ENCODE data around the gene SMARCD3.

SMARCD3 gene

GRCh38 chr7:151248346-151249033 lies at the start of gene SMARCD3:
Gene SMARCD3, minus strand, starts transcription at chr7:151248694. Its CDS starts 132 bp downstream, at chr7:151248562.
- peak; percentile 89 for DNase-seq

- no peak for DNase-seq
These were observed 47.9 kb upstream of the SMARCD3 start for GRCh38 chr7:151296202-151296992.

DNA sequence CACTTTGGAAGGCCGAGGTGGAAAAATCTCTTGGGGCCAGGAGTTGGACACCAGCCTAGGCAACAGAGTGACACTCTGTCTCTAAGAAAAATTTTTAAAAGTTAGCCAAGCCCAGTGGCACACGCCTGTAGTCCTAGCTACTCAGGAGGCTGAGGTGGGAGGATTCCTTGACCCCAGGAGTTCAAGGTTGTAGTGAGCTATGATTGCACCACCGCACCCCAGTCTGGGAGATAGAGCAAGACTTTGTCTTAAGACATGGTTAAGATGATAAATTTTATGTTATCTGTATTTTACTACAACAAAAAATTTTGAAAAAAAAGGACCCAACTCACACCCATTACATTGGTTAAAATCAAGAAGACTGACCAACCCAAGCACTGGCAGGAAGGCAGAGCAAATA lies 44.4 kb upstream of the SMARCD3 start:
- DNase-seq, result no peak

DNA sequence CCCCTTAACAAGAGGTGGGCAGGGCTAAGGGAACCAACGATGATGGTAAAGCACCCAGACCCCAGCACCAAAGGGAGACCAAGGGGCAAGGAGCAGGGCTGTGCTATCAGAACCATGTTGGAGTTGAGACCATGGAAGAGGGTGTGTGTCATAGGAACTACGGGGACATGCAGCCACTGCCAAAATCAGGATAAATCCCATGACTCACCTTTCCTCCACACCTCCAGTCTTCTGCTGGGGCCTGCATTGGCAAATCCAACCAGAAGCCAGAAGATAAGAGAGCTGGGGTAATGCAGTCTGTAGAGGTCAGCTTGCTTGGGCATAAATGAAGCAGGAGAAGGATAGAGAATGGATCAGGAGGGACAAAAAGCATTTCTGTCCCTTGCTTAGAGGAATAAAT lies 42.7 kb upstream of the SMARCD3 start:
- DNase-seq, result no peak

DNA sequence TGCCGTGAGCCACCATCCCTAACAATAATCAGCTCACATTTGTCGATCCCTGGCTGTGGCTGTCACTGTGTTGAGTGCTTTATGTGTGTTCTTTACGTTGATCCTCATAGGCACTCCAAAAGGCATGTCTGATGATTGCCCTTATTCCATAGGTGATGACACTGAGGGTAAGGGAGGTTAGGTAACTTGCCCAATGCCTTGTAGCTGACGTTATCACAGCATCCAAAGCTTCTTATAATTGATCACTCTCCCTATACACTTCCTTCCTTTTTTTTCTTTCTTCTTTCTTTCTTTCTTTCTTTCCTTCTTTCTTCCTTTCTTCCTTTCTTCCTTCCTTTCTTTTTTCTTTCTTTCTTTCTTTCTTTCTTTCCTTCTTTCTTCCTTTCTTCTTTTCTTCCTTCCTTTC lies 41.9 kb upstream of the SMARCD3 start:
- no peak for DNase-seq

GRCh38 chr7:151289891-151290290 lies 41.4 kb upstream of the SMARCD3 start:
- DNase-seq, result no peak

- DNase-seq, result no peak
These were observed 37.7 kb upstream of the SMARCD3 start for GRCh38 chr7:151286148-151286547.

- DNase-seq, result no peak
These were observed 34.8 kb upstream of the SMARCD3 start for GRCh38 chr7:151283302-151283701.

GRCh38 chr7:151282111-151282510 lies 33.6 kb upstream of the SMARCD3 start:
- no peak for DNase-seq

GRCh38 chr7:151281686-151282085 lies 33.2 kb upstream of the SMARCD3 start:
- DNase-seq, result no peak

DNA sequence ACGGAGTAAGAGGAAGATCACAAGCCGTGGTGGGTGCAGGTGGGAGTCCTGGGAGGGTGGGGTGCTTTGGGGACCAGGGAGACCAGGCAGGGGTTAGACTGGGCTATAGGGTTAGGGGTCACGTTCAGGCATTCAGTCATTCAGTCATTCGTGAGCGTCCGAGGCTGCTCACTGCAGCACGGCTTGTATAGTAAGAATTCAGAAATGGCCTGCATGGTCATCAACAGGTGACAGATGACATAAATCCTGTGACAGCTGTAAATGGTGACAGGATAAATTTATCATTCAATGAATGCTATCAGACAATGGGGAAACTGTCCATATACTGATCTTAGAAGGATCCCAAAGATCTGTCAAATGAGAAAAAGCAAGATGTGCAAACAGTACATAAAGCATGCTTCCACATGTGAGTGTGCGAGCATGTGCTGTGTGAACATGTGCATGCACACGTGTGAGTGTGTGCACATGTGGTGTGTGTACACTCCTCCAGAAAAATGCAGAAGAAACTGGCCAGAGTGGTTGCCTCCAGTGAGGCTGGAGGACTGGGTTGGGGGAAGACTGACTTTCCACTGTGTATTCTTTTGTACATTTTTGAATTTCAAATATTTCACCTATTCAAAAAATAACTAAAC lies 32.0 kb upstream of the SMARCD3 start:
- no peak for DNase-seq

- no peak for DNase-seq
These were observed 31.4 kb upstream of the SMARCD3 start for GRCh38 chr7:151279868-151280267.

GRCh38 chr7:151278949-151279348 lies 30.5 kb upstream of the SMARCD3 start:
- no peak for DNase-seq

DNA sequence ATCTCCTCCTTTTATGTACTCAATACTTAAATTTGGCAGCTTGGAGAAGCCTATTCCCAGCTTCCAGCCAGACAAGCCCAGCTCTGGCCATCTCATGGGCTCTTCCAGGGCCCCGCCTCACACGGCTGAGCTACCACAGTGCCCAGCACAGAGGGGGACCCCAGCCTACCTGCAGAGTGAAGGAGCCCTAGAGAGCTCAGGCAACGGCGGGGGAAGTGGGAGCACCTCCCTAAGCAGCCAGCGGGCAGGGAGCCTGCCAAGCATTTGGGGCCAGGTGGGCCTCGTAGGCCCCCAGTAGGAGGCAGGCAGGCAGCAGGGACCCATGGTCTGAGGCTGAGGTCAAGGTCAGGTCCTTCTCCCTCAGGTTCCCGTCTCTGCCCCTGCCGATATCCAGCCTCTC lies 29.1 kb upstream of the SMARCD3 start:
- DNase-seq, result no peak

DNA sequence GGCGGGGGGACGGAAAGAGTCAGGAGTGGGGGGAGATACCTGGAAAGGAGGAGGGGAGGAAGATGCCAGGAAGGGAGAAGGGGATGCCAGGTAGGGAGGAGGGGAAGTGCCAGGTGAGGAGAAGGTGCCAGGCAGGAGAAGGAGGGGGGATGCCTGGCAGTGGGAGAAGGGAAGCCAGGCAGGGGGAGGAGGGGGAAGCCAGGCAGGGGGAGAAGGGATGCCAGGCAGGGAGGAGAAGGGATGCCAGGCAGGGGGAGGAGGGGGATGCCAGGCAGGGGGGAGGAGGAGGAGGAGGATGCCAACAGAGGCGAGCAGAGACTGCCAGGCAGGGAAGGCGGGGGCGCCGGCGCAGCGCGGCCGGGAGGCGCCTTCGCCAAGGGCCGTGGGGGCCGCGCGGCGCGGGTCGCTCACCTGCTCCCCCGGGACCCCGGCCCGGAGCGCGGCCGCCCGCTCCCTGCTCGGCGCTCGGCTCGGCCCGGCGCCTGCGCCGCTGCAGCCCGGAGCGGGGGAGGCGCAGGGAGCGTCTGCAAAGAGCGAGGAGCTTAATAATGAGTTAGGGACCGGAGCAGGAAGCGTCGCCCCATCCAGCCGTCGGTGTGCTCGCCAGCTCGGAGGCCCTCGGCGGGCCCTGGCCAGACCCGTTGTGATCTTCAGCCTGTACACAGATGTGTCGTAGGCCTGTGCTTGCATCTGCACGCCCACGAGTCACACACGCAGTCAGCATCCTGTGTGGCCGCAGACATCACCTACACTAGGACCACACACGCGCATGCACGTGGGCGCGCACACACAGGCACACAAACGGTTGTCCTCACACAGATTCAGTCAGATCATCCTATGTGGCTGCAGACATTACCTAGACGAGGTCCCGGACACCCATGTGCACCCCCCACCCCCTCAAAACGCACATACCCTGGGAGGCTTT lies 28.4 kb upstream of the SMARCD3 start:
- DNase-seq, result peak; percentile 67

- no peak for DNase-seq
These were observed 27.5 kb upstream of the SMARCD3 start for GRCh38 chr7:151275813-151276577.

DNA sequence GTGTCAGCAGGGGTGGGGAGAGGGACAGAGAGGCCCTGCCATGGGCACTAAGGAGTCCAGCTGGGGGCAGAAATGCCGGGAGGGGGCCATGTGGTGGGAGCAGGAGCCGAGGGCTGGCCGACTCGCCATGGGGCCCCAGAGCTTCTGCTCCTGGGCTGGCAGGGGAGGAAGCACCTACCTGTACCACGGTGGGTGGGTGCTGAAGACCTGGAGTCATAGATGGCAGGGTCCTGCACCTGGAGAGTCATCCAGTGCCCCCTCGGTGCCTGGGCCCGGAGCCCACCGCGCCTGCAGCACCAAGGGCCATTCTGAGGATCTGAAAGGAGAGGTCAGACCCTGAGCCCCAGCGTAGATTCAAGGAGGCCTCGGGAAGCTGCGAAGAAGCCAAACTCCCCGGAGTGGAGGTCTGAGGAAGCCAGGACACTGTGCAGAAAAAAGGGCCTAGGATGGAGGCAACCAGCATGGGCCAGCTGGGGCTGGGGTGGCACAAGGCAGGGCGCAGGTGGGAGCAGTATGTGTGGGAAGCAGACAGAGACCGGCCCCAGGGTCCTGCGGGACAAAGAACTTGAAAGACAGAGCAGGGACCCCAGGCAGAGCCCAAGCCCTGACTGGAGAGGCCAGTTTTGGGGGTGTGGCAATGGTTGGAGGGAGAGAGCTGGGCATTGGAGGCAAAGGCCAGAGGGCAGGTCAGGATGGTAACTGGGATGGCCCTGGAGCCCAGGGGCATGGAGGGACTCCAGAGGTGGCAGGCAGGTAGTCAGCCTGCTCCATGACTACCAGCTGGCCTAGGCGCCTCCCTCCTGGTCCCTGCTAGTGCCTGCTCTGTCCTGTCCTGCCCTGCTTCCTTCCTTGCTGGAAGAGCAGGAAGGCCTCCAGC lies 26.7 kb upstream of the SMARCD3 start:
- DNase-seq, result no peak

GRCh38 chr7:151274396-151274795 lies 25.9 kb upstream of the SMARCD3 start:
- no peak for DNase-seq

- no peak for DNase-seq
These were observed 25.3 kb upstream of the SMARCD3 start for GRCh38 chr7:151273651-151274390.

DNA sequence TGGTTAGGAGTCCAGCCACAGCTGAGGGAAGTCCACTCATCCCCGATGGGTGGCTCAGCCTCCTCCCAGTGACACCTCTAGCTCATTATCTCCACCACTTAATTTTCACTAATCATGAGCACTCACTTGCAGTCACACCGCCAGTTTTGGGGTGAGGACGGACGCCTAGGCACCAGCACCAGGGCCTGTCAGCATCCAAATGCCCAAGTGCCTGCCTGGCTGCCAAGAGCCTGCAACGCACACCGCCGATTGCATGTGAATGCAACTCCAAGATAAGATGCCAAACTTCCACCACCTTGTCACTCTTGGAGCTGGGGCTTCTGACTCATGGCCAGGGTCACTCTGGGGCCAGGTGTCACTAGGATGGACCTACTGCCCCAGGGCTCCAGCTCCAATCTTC lies 24.4 kb upstream of the SMARCD3 start:
- no peak for DNase-seq

Measured in 8988T (cell line).